IPS DF 4.7 (cell line): ENCODE data around the gene ART1.
A peak's percentile ranks its signal among the peaks of the same experiment; 100 is the strongest.
"Not testable (repeated sequence)": the region's sequence is repeated elsewhere in the genome, so short reads cannot be mapped to it uniquely, and the experiment has no call there.

Experiments used
- DNase-seq: peaks from one replicate; pipeline ENCODE4 v3.0.0-alpha.2; 2013; ENCODE audit warnings: low spot score; ENCODE audit errors: extremely low read depth

ART1 gene, protein sequence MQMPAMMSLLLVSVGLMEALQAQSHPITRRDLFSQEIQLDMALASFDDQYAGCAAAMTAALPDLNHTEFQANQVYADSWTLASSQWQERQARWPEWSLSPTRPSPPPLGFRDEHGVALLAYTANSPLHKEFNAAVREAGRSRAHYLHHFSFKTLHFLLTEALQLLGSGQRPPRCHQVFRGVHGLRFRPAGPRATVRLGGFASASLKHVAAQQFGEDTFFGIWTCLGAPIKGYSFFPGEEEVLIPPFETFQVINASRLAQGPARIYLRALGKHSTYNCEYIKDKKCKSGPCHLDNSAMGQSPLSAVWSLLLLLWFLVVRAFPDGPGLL

DNA sequence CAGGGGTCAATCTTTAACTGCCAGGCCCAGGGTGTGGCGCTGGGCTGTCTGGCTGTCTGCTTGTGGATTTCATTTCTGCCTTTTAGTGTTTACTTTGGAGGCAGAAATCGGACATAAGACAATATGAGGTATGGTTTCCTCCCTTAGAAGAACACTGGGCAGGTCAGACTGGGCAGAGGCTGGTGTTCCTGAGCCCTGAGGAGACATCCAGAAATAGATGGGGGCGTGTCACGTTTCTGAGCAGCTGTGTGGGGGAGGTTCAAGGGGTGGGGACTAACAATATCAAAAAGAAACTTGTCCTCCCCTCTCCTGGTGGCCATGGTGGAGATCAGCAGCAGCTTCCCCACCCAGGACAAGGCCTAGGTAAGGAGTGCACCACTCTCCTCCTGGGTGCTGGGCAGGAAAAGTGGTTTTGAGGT is at the start of gene ART1:
ART1 (plus strand) TSS at position 312 of the 419 bp plus-strand sequence. CDS start 14,086 bp downstream, outside the sequence.
- DNase-seq, result no peak

- DNase-seq, result not testable (repeated sequence)
Observed at GRCh38 chr11:3597743-3598142, 47.2 kb upstream of the ART1 start.

DNA sequence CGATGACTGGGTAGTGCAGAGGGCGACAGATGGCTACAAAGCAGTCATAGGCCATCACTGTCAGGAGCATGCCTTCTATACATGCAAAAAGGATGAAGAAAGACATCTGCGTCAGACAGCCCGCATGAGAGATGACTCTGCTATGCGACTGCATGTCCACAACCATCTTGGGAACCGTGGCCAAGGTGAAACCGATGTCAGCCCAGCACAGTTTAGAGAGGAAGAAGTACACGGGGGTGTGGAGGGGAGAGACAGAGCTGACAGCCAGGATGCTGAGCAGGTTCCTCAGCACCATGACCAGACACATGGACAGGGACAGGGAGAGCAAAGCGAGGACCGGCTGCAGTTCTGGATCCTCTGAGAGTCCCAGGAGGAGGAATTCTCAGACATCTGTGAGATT is 44.7 kb upstream of the ART1 start:
- DNase-seq, result not testable (repeated sequence)

DNA sequence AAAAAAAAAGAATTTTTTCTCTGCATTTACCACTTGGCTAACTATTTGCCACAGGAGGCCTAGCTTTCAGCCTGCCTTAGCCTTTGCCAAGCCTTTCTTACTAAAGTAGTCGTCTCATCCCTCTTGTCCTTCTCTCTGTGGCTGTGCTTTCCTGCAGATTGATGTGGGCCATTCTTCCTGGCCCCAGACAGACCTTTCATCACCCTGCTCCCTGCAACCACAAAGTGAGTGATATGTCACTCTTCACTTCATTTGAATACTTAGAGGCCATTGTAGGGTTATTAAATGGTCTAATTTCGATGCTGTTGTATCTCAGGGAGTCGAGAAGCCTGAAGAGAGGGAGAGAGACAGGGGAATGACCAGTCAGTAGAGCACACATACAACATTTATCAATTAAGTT is 40.8 kb upstream of the ART1 start:
- no peak for DNase-seq

GRCh38 chr11:3605283-3605662 is 39.7 kb upstream of the ART1 start:
- DNase-seq, result no peak

DNA sequence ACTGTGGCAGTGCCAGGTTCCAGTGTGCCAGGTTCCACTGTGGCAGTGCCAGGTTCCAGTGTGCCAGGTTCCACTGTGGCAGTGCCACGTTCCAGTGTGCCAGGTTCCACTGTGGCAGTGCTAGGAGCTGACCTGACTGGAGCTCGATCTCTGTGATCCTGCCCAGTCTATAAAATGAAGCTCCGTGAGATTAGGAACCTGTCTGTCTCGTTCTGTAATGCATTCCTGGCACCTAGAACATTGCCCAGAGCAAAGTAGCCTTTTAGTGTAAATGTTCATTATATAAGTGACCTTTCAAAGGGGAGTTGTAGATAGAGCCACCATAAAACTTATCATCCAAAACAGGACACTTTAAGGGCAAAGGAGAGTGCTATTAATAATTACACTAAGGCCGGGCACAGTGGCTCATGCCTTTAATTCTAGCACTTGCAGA is 39.1 kb upstream of the ART1 start:
- DNase-seq, result no peak

GRCh38 chr11:3609416-3610265 is 35.3 kb upstream of the ART1 start:
- DNase-seq, result peak; percentile 72

DNA sequence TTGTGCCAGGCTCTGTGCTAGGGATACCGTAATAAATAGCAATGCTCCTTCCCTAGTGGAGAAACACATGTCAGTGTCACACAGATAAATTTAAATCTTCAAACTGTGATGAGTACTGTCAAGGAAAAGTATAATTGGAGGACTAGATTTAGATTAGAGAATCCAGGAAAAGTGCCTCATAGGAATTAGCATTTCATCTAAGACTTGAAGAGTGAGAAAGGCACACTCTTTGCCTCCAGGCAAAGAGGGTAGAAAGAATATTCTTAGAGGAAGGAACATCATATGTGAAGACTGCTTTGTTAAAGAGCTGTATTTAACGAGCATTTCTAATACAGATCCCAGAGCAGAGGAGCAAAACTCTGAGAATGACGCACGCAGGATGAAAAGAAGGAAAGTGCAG is 34.1 kb upstream of the ART1 start:
- DNase-seq, result no peak

DNA sequence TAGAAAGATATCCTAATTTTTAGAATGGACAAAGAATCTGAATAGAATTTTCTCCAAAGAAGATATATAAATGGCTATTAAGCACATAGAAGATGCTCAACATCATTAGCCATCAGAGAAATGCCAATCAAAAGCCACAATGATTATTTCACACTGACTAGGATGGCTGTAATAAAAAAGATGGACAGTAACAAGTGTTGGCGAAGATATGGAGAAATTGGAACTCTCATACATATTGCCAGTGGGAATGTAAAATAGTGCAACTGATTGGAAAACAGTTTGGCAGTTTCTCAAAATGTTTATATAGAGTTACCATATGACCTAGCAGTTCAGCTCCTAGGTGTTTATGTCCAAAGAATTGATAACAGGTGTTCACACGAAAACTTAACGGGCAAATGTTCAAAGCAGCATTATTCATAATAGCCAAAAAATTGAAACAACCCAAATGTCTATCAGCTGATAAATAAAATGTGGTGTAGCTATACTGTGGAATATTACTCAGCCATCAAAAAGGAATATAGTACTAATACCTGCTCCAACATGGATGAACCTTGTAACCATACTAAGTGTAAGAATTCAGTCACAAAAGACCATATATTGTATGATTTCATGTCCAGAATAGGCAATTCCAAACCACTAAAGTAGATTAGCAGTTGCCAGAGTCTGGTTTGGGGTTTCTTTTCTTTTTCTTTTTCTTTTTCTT is 32.8 kb upstream of the ART1 start:
- no peak for DNase-seq

DNA sequence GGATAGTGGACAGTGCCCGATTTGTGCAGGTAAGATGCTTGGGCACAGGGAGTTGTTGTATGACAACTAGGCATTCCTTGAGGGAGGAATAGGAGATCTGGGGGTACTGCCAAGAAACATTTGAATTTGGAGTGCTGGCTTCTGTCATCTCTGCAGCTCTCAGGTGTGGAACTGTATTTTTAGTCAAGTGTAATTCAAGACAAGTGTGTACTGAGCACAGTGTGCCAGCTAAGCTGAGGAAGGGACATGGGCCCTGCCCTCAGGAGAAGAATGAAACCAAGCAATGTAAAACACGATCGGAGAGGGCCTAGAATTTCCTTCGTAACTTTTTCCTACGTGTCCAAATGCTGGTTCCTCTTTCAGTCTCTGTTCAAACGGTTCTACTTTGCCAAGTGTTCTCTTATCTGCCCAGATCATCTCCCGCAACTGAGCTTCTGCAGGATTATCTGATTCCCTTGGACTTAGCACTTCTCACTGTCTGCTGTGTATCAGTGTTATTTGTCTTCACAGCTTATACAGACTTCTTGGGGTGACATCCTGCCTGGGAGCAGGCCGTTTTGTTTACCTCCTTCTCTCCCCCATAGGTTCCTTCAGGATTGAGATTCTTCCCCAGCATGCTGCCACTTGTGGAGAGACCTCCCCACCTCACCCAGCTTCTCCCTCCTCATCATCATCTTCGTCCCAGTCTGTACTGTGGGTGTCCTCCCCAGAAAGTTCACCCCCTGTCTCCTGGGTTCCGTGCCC is 30.8 kb upstream of the ART1 start:
- no peak for DNase-seq

- DNase-seq, result no peak
Observed at GRCh38 chr11:3614742-3615171, 30.2 kb upstream of the ART1 start.

- no peak for DNase-seq
Observed at GRCh38 chr11:3615998-3616397, 28.9 kb upstream of the ART1 start.

DNA sequence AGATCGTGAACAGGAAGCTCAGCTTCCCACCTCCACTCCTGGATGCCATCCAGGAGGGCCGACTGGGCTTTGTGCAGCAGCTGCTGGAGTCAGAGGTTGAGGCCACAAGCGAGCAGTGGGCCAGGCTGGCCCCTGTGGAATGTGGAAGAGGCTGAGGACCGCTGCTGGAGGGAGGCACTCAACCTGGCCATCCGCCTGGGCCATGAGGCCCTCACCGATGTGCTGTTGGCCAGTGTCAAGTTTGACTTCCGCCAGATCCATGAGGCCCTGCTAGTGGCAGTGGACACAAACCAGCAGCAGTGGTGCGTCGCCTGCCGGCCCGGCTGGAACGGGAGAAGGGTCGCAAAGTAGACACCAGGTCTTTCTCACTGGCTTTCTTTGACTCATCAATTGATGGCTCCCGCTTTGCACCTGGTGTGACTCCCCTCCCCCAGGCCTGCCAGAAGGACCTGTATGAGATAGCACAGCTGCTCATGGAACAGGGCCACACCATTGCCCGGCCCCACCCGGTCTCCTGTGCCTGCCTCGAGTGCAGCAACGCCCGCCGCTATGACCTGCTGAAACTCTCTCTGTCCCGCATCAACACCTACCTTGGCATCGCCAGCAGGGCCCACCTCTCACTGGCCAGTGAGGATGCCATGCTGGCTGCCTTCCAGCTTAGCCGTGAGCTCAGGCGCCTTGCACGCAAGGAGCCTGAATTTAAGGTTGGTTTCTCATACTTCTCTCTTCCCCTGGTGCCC is 28.0 kb upstream of the ART1 start:
- no peak for DNase-seq

- no peak for DNase-seq
Observed at GRCh38 chr11:3617990-3618389, 26.9 kb upstream of the ART1 start.

DNA sequence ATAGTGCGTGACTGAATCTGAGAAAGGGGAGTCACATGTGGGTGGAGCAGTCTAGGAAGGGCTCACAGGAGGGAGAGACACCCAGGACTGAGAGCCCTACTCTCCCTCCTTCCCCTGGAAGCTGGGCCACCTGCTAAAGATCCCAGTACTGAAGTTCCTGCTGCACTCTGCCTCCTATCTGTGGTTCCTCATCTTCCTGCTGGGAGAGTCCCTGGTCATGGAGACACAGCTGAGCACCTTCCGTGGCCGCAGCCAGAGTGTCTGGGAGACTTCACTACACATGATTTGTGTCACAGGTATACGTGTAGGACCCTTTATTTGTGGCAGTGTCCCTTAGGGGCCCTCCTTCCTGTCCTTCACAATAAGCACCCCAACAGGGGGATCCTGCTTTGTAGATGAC is 22.4 kb upstream of the ART1 start:
- no peak for DNase-seq

DNA sequence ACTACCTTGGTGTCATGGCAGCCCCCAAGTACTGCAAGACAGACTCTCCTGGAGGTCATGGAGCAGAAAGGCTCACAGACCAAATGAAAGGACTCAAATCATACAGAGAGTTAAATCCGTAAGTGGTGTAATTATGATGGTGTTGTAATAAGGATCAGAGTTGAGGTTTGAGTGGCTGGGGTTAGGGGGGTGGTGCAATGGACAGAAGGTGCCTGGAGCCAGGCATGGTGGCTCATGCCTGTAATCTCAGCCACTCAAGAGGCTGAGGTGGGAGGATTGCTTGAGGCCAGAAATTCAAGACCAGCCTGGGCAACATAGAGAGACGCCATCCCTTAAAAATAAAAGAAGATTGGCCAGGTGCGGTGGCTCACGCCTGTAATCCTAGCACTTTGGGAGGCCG is 21.8 kb upstream of the ART1 start:
- no peak for DNase-seq

DNA sequence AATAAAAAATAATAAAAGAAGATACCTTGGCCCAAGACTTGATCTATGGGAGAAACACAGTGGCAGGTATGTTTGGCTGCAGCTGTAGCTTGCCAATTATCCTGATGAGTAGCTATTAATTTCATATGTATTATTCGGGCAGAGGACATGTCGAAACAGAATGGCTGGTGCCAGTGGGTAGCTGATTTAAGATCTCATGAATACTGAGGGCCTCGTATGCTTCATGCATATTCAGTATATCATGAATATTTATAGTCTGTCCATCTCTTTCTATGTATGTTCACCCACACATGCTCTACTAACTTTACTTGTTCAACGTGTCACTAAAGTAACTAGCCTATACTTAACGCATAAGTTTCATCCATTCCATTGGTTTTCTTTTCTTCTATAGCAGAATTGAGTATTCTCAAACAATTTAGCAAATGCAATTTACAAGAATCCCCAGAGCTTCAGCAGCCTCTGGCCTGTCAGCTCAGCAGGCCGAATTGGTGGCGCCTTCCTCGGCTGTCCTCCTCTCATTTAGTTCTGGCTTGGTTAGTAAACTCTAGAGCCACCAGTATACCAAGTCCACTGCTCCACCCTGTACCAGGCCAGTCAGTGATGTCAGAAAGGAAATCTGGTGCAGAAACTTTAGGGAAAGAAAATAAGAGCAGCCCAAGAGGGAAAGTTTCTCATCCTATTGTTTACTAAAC is 21.0 kb upstream of the ART1 start:
- no peak for DNase-seq

GRCh38 chr11:3626250-3626960 is 18.5 kb upstream of the ART1 start:
- DNase-seq, result no peak

- DNase-seq, result no peak
Observed at GRCh38 chr11:3627291-3627690, 17.6 kb upstream of the ART1 start.
